Neural cell (in vitro differentiated cells): ENCODE measurements around the gene TNFRSF19. TPM values are rescaled to one million over a fixed set of nuclear protein-coding genes. Genes with fewer than 3 reads are reported as not detected.

Experiments used
- H2AFZ ChIP-seq: fragments of 200-600, 300-800 bp; sonication (generic), shearing (Covaris generic); 2 replicates; pipeline ENCODE4 v1.6.0; 2014; ENCODE audit warnings: low read depth, mild to moderate bottlenecking, antibody characterized with exemption, low read length, moderate library complexity
- H3F3A ChIP-seq: fragments of 200-600 bp; shearing (Covaris generic); 2 replicates; pipeline ENCODE4 v1.6.1; 2016; ENCODE audit warnings: mild to moderate bottlenecking, moderate library complexity, mixed read lengths, antibody characterized with exemption, low read length; ENCODE audit not compliant: insufficient read depth, poor library complexity, severe bottlenecking
- H3K27ac ChIP-seq: fragments of 200-600, 300-800 bp; sonication (generic), shearing (Covaris generic); 2 replicates; pipeline ENCODE4 v1.5.1; 2014; ENCODE audit warnings: mild to moderate bottlenecking, low read length, moderate library complexity
- H3K27me3 ChIP-seq: fragments of 300-800, 200-600 bp; sonication (generic), shearing (Covaris generic); 2 replicates; pipeline ENCODE4 v1.6.0; 2014; ENCODE audit warnings: mild to moderate bottlenecking, low read depth, low read length, moderate library complexity; ENCODE audit not compliant: insufficient read depth
- H3K36me3 ChIP-seq: fragments of 300-800, 200-600 bp; sonication (generic), shearing (Covaris generic); 2 replicates; pipeline ENCODE4 v1.5.1; 2014; ENCODE audit warnings: mild to moderate bottlenecking, antibody characterized with exemption, low read length, moderate library complexity; ENCODE audit not compliant: insufficient read depth
- H3K4me2 ChIP-seq: fragments of 300-800, 200-600 bp; sonication (generic), shearing (Covaris generic); 2 replicates; pipeline ENCODE4 v1.6.0; 2014; ENCODE audit warnings: mild to moderate bottlenecking, low read length
- H3K4me3 ChIP-seq: fragments of 300-800, 200-600 bp; sonication (generic), shearing (Covaris generic); 2 replicates; pipeline ENCODE4 v1.5.1; 2014; ENCODE audit warnings: mild to moderate bottlenecking, low read length, moderate library complexity
- H3K79me2 ChIP-seq: fragments of 200-600 bp; shearing (Covaris generic); replicated peaks from 2 replicates; pipeline ENCODE4 v1.6.0; 2014; ENCODE audit warnings: mild to moderate bottlenecking, low read length, moderate library complexity; ENCODE audit not compliant: insufficient read depth
- H3K9ac ChIP-seq: fragments of 300-800, 200-600 bp; sonication (generic), shearing (Covaris generic); 2 replicates; pipeline ENCODE4 v1.6.1; 2016; ENCODE audit warnings: mild to moderate bottlenecking, low read length, mixed read lengths
- H3K9me2 ChIP-seq: fragments of 200-600 bp; shearing (Covaris generic); 2 replicates; pipeline ENCODE4 v1.6.1; 2016; ENCODE audit warnings: mild to moderate bottlenecking, low read length, mixed read lengths; ENCODE audit not compliant: insufficient read depth
- H3K9me3 ChIP-seq: fragments of 200-600, 300-800 bp; sonication (generic), shearing (Covaris generic); 2 replicates; pipeline ENCODE4 v1.6.1; 2016; ENCODE audit warnings: mild to moderate bottlenecking, mixed run types, low read length, moderate library complexity, mixed read lengths
- H4K20me1 ChIP-seq: fragments of 200-600 bp; shearing (Covaris generic); 2 replicates; pipeline ENCODE4 v1.6.1; 2016; ENCODE audit warnings: mild to moderate bottlenecking, mixed run types; ENCODE audit not compliant: insufficient read depth
- CTCF ChIP-seq: fragments of 450-650 bp; IDR thresholded peaks from 2 replicates; pipeline ENCODE4 v1.5.1; 2014; ENCODE audit warnings: antibody characterized with exemption, mild to moderate bottlenecking, moderate library complexity; ENCODE audit not compliant: poor library complexity, severe bottlenecking
- EP300 ChIP-seq: fragments of 450-650 bp; conservative IDR thresholded peaks from 2 replicates; pipeline ENCODE4 v1.6.1; 2014; ENCODE audit warnings: antibody characterized with exemption, mild to moderate bottlenecking, moderate library complexity; ENCODE audit not compliant: poor library complexity, severe bottlenecking
- EZH2 ChIP-seq: fragments of 200-600, 300-800 bp; shearing (Covaris generic), sonication (generic); IDR thresholded peaks from 2 replicates; pipeline ENCODE4 v1.6.1; 2014; ENCODE audit warnings: antibody characterized with exemption, low read length, borderline replicate concordance, mild to moderate bottlenecking; ENCODE audit not compliant: insufficient read depth, poor library complexity, severe bottlenecking
- MXI1 ChIP-seq: fragments of 450-650 bp; conservative IDR thresholded peaks from 2 replicates; pipeline ENCODE4 v1.6.1; 2014; ENCODE audit warnings: antibody characterized with exemption, mild to moderate bottlenecking; ENCODE audit not compliant: poor library complexity, severe bottlenecking
- POLR2AphosphoS5 ChIP-seq: IDR thresholded peaks from 2 replicates; pipeline ENCODE4 v1.6.1; 2012
- RAD21 ChIP-seq: fragments of 450-650 bp; conservative IDR thresholded peaks from 2 replicates; pipeline ENCODE4 v1.6.1; 2014; ENCODE audit warnings: antibody characterized with exemption, mild to moderate bottlenecking, moderate library complexity
- REST ChIP-seq: IDR thresholded peaks from 2 replicates; pipeline ENCODE4 v1.6.1; 2012; ENCODE audit warnings: borderline replicate concordance
- SMC3 ChIP-seq: fragments of 450-650 bp; conservative IDR thresholded peaks from 2 replicates; pipeline ENCODE4 v1.6.1; 2014; ENCODE audit warnings: antibody characterized with exemption, mild to moderate bottlenecking, moderate library complexity; ENCODE audit not compliant: poor library complexity
- TAF1 ChIP-seq: IDR thresholded peaks from 2 replicates; pipeline ENCODE4 v1.6.1; 2012; ENCODE audit warnings: low read depth
- polyA plus RNA-seq: library from polyadenylated mRNA; depleted of rRNA; stranded (reverse); fragments of >200 nt; gene quantifications from 2 replicates; pipeline ENCODE4 v1.2.3, GENCODE V29; 2014

TNFRSF19 gene
- polyA plus RNA-seq, 1 donor from 2014 or later, result 3.3 TPM

GRCh38 chr13:23622985-23623384, 52.8 kb downstream of the TNFRSF19 start:
- Histone ChIP-seq H3K79me2 (no peaks in the 10 kb centered on the region), H3K36me3 (no peaks in the 10 kb centered on the region), H3F3A (no peaks in the 10 kb centered on the region), H4K20me1 (no peaks in the 10 kb centered on the region), H3K9me3 (no peaks in the 10 kb centered on the region), H3K4me2 (no peak overlapping the region), H3K9me2 (no peaks in the 10 kb centered on the region), H2AFZ (no peak overlapping the region), H3K9ac (no peak overlapping the region), H3K27me3 (no peaks in the 10 kb centered on the region), H3K4me3 (no peak overlapping the region), H3K27ac (no peak overlapping the region)
- TF ChIP-seq EZH2, result no peak
- no peak for TF ChIP-seq REST
- no peak for TF ChIP-seq CTCF
- TF ChIP-seq RAD21, result no peak
- TF ChIP-seq EP300, result no peak
- no peak for TF ChIP-seq SMC3
- no peak for TF ChIP-seq POLR2AphosphoS5
- no peak for TF ChIP-seq MXI1
- no peak for TF ChIP-seq TAF1

GRCh38 chr13:23623394-23623793, 53.2 kb downstream of the TNFRSF19 start:
- Histone ChIP-seq H2AFZ (no peak overlapping the region), H4K20me1 (no peaks in the 10 kb centered on the region), H3K79me2 (no peaks in the 10 kb centered on the region), H3K9me3 (no peaks in the 10 kb centered on the region), H3K4me3 (no peak overlapping the region), H3K9ac (no peak overlapping the region), H3K27ac (no peak overlapping the region), H3K36me3 (no peaks in the 10 kb centered on the region), H3K4me2 (no peak overlapping the region), H3F3A (no peaks in the 10 kb centered on the region), H3K9me2 (no peaks in the 10 kb centered on the region), H3K27me3 (no peaks in the 10 kb centered on the region)
- TF ChIP-seq MXI1 (no peak), EZH2 (no peak), CTCF (no peak), TAF1 (no peak), EP300 (no peak), RAD21 (no peak), REST (no peak)
